Measurements from ENCODE around the gene PPA1.

DNA sequence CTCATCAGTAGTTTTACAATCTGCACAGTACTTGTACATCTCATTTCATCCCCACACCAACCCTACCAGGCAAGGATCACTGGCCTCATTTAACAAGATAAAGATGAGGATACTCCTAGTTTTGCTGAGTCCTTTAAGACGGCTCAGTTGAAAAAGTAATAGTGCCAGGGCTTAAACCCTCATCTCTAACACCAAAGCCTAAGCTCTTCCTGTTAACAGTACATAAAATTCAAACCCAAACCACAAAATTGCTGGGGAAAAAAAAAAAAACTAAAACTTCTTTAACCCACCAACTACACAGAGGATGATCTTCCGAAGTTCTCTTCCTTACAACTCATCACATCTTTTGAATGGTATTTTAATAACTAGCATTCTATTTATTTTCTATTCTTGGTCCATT lies 64.2 kb downstream of the PPA1 start:
- TF ChIP-seq, protein P1, sequence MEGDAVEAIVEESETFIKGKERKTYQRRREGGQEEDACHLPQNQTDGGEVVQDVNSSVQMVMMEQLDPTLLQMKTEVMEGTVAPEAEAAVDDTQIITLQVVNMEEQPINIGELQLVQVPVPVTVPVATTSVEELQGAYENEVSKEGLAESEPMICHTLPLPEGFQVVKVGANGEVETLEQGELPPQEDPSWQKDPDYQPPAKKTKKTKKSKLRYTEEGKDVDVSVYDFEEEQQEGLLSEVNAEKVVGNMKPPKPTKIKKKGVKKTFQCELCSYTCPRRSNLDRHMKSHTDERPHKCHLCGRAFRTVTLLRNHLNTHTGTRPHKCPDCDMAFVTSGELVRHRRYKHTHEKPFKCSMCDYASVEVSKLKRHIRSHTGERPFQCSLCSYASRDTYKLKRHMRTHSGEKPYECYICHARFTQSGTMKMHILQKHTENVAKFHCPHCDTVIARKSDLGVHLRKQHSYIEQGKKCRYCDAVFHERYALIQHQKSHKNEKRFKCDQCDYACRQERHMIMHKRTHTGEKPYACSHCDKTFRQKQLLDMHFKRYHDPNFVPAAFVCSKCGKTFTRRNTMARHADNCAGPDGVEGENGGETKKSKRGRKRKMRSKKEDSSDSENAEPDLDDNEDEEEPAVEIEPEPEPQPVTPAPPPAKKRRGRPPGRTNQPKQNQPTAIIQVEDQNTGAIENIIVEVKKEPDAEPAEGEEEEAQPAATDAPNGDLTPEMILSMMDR (IDR thresholded peaks at IDR 0.05 in 2 of 3, conservative IDR thresholded peaks at IDR 0.05 in 1 of 3; ENCODE audit: borderline replicate concordance in 1 of 3, insufficient read depth in 1 of 3, low read depth in 2 of 3, low read length in 2 of 3), result no peak
- no peak for TF ChIP-seq YY1 (IDR thresholded peaks at IDR 0.05; ENCODE audit: extremely low read depth, insufficient replicate concordance, low read depth, low read length)
- no peak for TF ChIP-seq JUND (IDR thresholded peaks at IDR 0.05)

All from HCT116 (cell line).